ENCODE data around the gene NKTR.
A peak's percentile ranks its signal among the peaks of the same experiment; 100 is the strongest.
"Not testable (repeated sequence)": the region's sequence is repeated elsewhere in the genome, so short reads cannot be mapped to it uniquely, and the experiment has no call there.

The NKTR gene

DNA sequence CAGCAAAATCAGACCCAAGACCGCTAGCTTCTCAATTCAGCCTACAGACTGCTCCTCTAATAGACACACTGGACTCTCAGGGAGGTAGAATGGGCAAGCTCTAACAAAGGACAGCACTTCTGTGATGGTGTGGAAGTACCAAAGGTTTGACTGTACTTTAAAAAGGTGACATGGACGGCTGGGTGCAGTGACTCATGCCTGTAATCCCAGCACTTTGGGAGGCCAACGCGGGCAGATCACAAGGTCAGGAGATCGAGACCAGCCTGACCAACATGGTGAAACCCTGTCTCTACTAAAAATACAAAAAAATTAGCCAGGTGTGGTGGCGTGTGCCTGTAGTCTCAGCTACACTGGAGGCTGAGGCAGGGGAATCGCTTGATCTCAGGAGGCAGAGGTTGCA lies 3.4 kb upstream of the NKTR start:
- DNase-seq, result not testable (repeated sequence)

DNA sequence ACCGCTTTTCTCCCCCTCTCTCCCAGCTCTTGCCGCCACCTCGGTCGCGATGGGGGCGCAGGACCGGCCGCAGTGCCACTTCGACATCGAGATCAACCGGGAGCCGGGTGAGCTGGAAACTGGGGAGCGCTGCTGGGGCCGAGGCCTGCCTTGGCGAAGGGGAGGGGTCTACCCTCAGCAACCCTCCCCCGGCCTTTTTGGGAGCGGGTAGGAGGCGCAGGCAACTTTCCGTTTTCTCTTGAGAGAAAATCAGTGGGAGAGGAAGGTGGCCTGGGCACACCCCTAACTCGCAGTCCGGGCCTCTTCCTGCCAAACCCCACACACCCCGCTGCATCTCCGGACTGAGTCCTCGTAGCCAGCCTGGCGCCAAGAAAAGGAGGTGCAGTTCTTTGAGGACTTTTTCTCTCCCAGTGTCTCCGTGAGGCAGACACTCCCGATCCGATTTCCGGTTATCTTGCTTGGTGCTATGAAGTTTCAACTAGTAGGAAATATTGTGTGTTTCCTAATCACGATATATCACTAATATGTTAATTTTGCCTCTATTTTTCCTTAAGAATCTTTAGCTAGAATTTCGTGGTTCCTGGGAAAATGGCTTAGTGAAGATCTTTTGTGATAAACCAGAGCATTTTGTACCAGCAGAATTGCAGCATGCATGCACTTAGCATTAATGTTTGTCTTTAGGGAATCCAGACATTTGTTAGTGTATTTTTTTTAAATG lies 631 bp downstream of the NKTR start:
- DNase-seq, result peak; percentile 60

DNA sequence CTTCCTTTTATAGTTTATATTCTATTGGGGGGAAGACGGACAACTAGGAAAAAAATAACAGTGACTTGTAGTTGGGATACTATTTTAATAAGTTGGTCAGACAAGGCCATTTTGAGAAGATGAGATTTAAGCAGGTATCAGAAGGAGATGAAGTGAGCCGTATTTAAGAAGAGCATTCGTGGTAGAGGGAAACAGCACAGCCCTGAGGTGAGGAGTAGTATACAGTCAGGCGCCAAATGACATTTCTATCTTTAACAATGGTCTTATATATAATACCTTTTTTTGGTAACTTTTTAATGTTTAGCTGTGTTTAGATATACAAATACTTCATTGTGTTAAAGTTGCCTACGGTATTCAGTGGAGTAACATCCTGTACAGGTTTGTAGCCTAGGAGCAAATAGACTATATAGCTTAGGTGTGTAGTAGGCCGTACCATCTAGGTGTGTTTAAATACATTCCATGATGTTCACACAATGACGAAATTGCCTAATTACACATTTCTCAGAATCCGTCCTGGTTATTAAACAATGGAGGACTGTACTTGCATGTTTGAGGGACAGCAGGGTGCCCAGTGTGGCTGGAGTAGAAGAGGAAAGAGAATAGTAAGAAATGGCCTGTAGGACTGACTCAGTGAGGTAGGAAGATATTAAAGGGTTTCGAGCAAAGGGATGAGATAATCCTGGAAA lies 1.6 kb downstream of the NKTR start:
- peak; percentile 43 for DNase-seq

DNA sequence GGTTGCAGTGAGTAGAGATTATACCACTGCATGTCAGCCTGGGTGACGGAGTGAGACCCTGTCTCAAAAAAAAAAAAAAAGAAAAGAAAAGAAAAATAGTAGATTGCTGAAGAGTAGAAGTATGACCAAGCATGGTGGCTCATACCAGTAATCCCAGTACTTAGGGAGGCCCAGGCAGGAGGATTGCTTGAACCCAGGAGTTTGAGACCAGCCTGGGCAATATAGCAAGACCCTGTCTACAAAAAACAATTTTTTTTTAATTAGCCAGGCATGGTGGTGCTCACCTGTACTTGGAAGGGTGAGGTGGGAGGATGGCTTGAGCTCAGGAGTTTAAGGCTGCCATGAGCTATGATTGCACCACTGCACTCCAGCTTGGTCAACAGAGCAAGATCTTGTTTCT lies 2.5 kb downstream of the NKTR start:
- DNase-seq, result no peak

DNA sequence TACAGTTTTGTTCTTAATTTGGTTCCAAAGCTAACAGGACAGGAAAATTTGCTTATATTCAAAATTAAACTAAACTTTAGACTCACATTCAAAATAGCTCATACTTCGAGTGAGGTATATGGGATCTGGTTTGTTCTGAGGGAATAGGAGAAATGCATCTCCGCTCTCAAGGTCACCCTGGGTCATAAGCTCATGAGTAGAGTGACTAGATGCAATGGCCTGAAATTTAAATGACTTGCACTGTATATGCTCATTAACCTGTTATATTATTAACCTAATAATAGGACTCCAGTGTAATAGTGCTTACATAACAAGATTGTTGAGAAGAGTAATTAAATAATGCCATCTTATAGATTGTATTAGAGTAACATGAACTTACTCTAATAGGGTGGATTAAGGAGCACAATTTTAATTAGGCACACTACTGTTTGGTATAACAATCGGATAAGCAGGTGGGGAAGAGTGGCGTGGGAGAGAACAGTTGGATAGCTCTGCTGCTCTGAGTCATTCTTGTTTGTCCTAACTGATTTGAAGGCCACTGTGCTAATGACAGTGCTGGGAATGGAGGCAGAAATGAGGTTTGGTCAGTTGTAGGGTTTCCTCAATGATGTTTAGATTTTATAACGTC lies 5.2 kb downstream of the NKTR start:
- no peak for DNase-seq

DNA sequence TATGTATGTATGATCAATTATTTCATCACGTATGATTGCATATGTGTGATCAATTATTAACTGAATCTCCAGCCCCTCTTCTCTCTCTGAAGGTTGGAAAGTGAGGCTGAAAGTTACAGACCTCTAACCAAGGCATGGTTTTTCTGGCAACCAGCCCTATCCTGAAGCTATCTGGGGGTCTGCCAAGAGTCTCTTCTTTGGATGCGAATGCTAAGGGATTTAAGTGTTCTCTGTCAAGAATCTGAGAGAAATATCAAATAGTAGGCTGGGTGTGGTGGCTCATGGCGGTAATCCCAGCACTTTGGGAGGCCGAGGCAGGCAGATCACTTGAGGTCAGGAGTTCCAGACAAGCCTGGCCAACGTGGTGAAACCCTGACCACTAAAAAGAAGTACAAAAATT lies 8.1 kb downstream of the NKTR start:
- DNase-seq, result no peak

DNA sequence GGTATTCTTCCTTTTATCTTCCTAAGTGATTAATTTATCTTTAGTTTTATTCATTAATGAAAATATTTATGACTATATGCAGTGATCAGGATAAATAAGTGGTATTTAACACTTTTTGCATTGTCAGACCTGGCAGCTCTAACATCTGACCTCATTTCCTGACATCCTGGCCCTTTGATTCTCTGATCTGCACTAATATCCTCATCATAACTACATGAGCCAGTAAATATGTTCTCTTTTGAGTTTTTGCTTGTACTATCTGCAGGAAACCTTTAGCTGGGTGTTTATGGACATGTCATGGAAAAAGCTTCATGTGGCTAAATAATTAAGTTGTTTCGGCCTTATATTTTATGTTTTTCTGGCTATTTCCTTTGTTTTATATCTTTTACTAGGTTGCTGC lies 10.5 kb downstream of the NKTR start:
- DNase-seq, result peak; percentile 41

DNA sequence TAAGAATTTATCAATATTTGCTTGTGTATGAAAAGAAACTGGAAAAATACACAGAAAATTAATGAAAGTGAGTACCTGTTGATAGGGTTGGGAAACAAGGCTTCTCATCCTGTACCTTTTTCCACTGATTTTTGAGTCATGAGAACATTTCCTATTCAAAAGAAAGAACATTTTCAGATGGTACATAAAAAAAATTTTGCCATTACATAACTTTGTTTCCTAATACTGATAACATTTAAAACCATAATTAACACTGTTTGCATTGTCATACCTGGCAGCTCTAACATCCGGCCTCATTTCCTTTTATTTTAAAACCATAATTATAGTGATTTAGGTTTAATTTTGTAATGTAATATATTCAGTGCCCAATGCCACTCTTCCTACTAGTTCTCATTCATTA lies 11.7 kb downstream of the NKTR start:
- DNase-seq, result no peak

DNA sequence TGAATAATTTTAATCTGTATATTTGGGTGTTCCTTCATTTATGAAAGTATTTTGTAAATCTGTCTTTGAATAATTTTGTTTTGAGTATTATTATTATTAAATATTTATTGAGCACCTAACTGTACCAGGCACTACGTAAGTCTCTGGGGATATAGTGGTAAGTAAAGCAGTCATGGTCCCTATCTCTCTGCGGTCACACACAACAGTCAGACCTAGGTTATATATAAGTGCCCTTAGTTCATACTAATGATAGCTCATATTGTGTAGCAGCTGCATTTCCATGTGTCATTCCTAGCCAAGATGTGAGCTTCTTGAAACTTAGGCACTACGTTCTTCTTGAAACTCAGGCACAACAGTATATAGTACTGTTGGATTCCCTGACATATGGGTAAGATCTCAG lies 12.4 kb downstream of the NKTR start:
- DNase-seq, result no peak

DNA sequence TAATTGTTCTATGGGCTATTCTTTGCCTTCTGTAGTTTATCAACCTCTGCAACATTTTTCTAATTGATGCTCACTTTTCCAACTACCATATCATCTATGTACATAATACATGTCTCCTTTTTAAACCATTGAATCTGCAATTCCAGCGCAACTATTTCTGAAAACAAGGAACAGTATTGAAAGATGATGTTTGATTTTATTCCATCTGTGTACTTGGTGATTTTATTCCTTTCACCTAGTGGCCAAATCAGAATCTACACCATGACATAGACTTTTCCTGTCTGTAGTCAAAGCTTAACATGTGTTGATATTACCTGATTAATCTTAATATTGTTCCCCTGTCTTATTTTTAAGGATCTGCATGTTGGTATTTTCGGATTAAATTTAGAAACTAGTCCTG lies 13.0 kb downstream of the NKTR start:
- DNase-seq, result peak; percentile 39

DNA sequence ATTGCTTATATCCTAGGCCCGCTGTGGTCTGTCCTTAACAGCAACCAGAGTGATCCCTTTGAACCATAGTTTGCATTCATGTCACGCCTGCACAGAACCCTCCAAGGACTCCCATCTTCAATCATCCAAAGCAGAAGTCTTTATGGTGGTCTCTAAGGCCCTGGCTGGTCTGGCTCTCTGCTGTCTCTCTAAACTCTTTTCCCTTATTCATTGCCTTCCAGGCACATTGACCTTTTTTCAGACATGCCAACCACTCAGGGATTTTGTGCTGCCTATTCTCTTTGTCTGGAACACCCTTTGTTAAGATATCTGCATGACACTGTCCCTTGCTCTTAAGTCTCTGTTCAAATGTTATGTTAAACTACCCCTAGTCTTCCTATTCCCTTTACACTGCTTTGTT lies 31.1 kb downstream of the NKTR start:
- no peak for DNase-seq

DNA sequence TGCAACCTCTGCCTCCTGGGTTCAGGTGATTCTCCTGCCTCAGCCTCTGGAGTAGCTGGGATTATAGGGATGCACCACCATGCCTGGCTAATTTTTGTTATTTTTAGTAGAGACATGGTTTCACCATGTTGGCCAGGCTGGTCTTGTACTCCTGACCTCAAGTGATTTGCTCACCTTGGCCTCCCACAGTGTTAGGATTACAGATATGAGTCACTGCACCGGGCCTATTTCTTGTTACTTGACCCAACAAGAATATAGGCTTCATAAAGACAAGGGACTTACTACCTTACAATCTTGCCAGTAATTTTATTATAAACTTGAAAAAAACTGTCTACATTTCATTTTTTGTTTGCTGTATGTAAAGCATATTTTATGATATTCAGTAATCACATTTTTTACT lies 31.7 kb downstream of the NKTR start:
- DNase-seq, result no peak

DNA sequence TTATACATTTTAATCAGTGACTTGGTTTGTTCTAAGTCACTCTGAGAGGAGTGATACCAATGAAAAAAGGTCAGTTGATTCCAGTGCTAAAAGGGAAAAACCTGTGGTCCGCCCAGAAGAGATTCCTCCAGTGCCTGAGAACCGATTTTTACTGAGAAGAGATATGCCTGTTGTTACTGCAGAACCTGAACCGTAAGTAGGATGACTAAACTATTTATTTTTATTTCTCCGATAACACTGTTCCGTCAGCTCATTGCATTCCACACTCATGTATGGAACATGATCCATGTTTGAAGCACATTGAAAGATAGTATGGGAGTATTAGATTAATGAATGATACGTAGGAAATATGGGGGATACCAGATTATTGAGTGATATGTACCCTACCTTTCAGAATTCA lies 33.1 kb downstream of the NKTR start:
- DNase-seq, result no peak

DNA sequence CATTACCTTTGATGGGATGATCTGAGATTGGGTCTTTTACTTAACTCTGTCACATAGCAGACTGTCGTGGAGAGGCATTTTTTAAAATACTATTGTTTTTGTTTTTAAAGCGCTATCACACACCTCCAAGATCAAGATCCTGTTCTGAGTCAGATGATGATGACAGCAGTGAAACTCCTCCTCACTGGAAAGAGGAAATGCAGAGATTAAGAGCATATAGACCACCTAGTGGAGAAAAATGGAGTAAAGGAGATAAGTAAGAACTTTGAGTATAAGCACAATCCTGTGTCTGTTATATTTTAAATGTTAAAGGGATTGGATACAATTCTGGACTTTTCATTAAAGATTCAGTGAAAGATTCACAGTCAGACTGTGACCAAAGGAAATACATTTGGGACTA lies 34.6 kb downstream of the NKTR start:
- peak; percentile 27 for DNase-seq

DNA sequence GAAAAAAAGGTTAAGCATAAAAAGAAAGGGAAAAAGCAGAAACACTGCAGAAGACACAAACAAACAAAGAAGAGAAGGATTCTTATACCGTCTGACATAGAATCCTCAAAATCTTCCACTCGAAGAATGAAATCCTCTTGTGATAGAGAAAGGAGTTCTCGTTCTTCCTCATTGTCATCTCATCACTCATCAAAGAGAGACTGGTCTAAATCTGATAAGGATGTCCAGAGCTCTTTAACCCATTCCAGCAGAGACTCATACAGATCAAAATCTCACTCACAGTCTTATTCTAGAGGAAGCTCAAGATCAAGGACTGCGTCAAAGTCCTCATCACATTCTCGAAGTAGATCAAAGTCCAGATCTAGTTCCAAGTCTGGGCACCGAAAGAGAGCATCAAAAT lies 36.5 kb downstream of the NKTR start:
- no peak for DNase-seq

DNA sequence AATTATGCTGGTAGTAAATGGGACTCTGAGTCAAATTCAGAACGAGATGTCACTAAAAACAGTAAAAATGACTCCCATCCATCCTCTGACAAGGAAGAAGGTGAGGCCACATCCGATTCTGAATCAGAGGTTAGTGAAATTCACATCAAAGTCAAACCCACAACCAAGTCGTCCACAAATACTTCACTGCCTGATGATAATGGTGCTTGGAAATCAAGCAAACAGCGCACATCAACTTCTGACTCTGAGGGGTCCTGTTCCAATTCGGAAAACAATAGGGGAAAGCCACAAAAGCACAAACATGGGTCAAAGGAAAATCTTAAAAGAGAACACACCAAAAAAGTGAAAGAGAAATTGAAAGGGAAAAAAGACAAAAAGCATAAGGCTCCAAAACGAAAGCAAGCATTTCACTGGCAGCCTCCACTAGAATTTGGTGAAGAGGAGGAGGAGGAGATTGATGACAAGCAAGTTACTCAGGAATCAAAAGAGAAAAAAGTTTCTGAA lies 37.9 kb downstream of the NKTR start:
- peak; percentile 70 for DNase-seq

DNA sequence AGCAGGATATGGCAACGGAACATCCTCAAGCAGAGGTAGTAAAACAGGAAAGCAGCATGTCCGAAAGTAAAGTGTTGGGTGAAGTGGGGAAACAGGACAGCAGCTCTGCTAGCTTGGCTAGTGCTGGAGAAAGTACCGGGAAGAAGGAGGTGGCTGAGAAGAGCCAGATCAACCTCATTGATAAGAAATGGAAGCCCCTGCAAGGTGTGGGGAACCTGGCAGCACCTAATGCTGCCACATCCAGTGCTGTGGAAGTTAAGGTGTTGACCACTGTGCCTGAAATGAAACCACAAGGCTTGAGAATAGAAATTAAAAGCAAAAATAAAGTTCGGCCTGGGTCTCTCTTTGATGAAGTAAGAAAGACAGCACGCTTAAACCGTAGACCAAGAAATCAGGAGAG lies 38.7 kb downstream of the NKTR start:
- peak; percentile 23 for DNase-seq

DNA sequence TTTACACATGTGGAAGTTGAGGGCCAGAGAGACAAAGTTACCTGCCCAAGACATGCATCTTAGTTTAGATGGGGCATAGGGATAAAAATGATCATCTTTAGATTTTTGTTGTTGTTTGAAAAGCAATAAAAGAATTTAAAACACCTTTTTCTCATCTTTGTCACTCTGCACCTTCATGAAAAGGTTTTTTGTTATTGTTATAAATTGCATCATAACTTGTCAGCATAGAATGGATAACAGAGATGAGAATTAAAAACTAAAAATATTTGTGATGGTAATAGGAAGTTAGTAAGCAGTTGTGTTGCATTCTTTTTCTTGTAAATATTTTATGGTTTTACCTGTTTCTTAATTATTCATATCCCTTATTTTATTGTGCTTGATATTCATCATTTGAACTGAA lies 39.6 kb downstream of the NKTR start:
- no peak for DNase-seq

DNA sequence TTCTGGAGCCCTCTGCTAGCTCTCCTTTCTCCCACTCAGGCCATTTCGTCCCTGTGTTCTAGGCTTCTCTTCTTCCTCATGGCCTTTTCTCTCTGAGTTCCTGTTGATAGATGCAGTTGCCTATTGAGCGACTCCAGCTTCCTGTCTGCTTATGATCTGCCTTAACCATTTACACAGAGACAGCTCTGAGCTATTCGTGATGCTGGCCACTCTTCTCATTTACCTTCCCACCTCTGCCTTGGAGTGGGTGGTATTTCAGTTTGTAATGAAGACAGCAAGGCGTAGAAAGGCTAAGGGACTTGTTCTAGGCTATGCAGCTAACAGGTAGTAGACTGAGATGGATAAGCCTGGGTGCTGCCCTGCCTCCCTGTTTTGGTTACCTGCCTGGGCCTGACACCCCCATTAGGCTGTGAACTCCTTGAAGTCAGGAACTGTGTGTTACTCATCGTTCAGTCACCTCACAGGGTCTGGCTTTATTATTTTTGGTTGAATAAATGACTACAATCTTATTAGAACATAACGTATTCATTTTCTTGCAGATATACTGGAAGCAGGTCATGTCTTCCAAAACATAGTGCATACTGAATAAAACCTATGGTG lies 40.4 kb downstream of the NKTR start:
- no peak for DNase-seq

DNA sequence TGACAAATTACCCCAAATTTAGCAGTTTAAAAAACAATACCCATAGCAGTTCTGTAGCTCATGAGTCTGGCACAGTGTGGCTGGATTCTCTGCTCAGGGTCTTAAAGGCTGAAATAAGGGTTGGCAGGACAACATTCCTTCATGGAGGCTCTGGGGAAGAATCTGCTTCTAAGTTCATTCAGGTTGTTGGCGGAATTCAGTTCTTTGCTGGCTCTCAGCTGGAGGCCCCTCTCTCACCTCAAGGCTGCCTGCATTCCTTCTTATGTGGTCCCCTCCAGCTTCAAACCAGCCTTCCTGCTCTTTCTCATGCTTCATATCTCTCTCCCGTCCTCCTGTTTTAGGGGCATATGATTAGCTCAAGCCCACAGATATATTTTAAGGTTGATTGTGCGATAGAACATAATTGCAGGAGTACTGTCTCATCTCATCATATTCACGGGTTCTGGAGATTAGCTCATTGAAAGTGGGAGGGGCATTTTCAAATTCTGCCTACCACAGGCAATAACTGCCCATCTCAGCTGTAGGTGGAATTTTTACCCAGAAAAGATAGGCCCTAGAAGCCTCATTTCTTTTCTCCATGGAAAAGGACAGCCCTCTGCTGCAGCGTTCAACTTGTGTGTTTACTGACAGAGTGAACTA lies 47.5 kb downstream of the NKTR start:
- DNase-seq, result no peak

DNA sequence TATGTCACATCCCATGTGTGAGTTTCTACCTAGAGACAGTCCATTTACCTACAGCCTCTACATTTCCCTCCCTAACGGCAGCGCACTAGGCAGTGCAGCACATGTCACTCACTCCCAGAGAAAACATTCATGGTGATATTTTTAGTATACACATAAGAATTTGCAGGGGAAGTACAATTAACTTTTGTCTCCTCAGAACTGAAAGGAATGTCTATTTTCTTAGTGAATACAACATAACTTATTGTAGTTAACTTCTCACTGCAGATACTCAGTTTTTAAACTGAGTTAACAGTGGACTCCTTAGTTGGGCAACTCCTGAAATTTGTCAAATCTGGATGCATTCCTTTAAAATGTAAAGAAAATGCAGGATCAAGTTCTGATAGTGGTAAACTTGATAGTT lies 48.5 kb downstream of the NKTR start:
- no peak for DNase-seq

DNA sequence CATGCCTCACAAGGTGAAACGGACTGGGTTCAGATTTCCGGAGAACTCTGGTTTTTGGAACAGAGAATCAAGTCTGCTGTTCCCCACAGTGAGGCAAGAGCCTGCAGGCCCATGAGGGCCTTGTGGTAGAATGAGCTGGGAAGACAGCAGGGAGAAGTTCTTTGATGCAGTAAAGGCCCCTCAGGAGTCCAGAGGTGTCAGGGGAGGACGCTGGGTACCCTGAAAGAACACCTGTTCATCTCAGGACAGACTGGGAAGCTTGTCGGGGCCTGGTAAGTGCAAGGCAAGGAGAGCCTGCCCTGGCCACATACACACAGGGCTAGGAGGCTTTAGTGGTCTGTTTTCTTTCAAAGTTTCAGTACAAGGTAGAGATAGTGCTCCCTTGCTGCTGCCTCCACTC lies 49.3 kb downstream of the NKTR start:
- no peak for DNase-seq

Data from CD4-positive, alpha-beta T cell treated with Interleukin-21 for 1 hour (primary cell).